Stomach (tissue), 4 donors: ENCODE results near the gene CAMK1G.

Source experiments
- CTCF ChIP-seq, 7 experiments: fragments of 450-650 bp in 4 of 7; fragments of 200-600 bp in 3 of 7; sonication (generic) in 3 of 7; IDR thresholded peaks; one replicate each; pipeline ENCODE4 v1.5.1; 2016 to 2019; ENCODE audit warnings: antibody characterized with exemption in 7 of 7, control low read depth in 2 of 7, mild to moderate bottlenecking in 1 of 7
- EP300 ChIP-seq: sonication (generic); formaldehyde crosslinking; IDR thresholded peaks from one replicate; pipeline ENCODE4 v1.6.1; 2017; ENCODE audit warnings: antibody characterized with exemption
- POLR2A ChIP-seq, 4 donors: fragments of 450-650 bp; IDR thresholded peaks; one replicate each; pipeline ENCODE4 v1.6.1; 2016; ENCODE audit warnings: antibody characterized with exemption in 4 of 4, control low read depth in 2 of 4, mild to moderate bottlenecking in 1 of 4, moderate library complexity in 1 of 4
- POLR2AphosphoS5 ChIP-seq, 3 donors: sonication (generic); formaldehyde crosslinking; IDR thresholded peaks; one replicate each; pipeline ENCODE4 v1.6.1; 2016; ENCODE audit warnings: antibody characterized with exemption in 3 of 3

- peak in 1 of 3 donors; percentile 9 for TF ChIP-seq POLR2AphosphoS5 (IDR thresholded peaks at IDR 0.05)
- no peak for TF ChIP-seq POLR2A (IDR thresholded peaks at IDR 0.05)
- no peak for TF ChIP-seq EP300
- TF ChIP-seq CTCF (IDR thresholded peaks at IDR 0.05) = no peak
These were observed 59.9 kb downstream of the CAMK1G start for GRCh38 chr1:209643285-209644020.
